Lung microvascular endothelial cell (primary cell): ENCODE measurements around the gene FCAMR. TPM values are rescaled to one million over a fixed set of nuclear protein-coding genes. Genes with fewer than 3 reads are reported as not detected.

ENCODE experiments used
- DNase-seq, 2 donors: peaks; one replicate each; pipeline versions ENCODE4 v3.0.0 to v3.0.0-alpha.2; 2010; ENCODE audit warnings: low read depth in 2 of 2
- total RNA-seq: library from RNA; depleted of rRNA; stranded (reverse); fragments of >200 nt; gene quantifications from 2 replicates; pipeline ENCODE4 v1.2.1, GENCODE V29; 2014

Gene FCAMR
- total RNA-seq, 1 donor from 2014 or later, result not detected

GRCh38 chr1:206937425-206937824 lies 32.8 kb downstream of the FCAMR start:
- no peak for DNase-seq

GRCh38 chr1:206935491-206936067 lies 34.7 kb downstream of the FCAMR start:
- DNase-seq, result peak; percentile 31 to 53

- DNase-seq, result peak; percentile 25 to 31
Observed at GRCh38 chr1:206933333-206933945, 36.8 kb downstream of the FCAMR start.

- DNase-seq, result no peak
Observed at GRCh38 chr1:206932177-206932576, 38.1 kb downstream of the FCAMR start.

GRCh38 chr1:206931709-206932108 lies 38.6 kb downstream of the FCAMR start:
- DNase-seq, result no peak

GRCh38 chr1:206930210-206930798 lies 40.0 kb downstream of the FCAMR start:
- no peak for DNase-seq

- DNase-seq, result no peak
Observed at GRCh38 chr1:206929524-206929923, 40.7 kb downstream of the FCAMR start.

GRCh38 chr1:206926286-206926685 lies 44.0 kb downstream of the FCAMR start:
- DNase-seq, result no peak

GRCh38 chr1:206925106-206925736 lies 45.0 kb downstream of the FCAMR start:
- no peak for DNase-seq

- DNase-seq, result no peak
Observed at GRCh38 chr1:206924592-206925105, 45.6 kb downstream of the FCAMR start.

- DNase-seq, result peak; percentile 6 to 7
Observed at GRCh38 chr1:206923961-206924557, 46.2 kb downstream of the FCAMR start.

GRCh38 chr1:206923009-206923960 lies 47.0 kb downstream of the FCAMR start:
- DNase-seq, result peak in 1 of 2 donors; percentile 14

- no peak for DNase-seq
Observed at GRCh38 chr1:206922524-206922923, 47.7 kb downstream of the FCAMR start.

- peak in 1 of 2 donors; percentile 58 for DNase-seq
Observed at GRCh38 chr1:206921772-206922265, 48.4 kb downstream of the FCAMR start, which contains the start of gene FCMR. Gene FCMR (minus strand): TSS chr1:206921941. CDS start chr1:206921854, 87 bp downstream.

GRCh38 chr1:206918076-206918475 lies 52.2 kb downstream of the FCAMR start:
- DNase-seq, result no peak

GRCh38 chr1:206916000-206916709 lies 54.1 kb downstream of the FCAMR start:
- DNase-seq, result no peak

- no peak for DNase-seq
Observed at GRCh38 chr1:206915030-206915735, 55.1 kb downstream of the FCAMR start.

- DNase-seq, result no peak
Observed at GRCh38 chr1:206913766-206914537, 56.3 kb downstream of the FCAMR start.
